KOPT-K1 (cell line): ENCODE measurements around the gene ASTE1.

Experiments
- H3K27ac ChIP-seq: fragments of 200-600 bp; sonication (generic); 2 replicates; pipeline ENCODE4 v1.5.1; 2016; ENCODE audit warnings: antibody characterized with exemption, mild to moderate bottlenecking, low read depth, low read length; ENCODE audit not compliant: poor library complexity, severe bottlenecking
- H3K36me3 ChIP-seq: fragments of 200-600 bp; sonication (generic); 2 replicates; pipeline ENCODE4 v1.5.1; 2017; ENCODE audit warnings: antibody characterized with exemption, mild to moderate bottlenecking, low read length, moderate library complexity; ENCODE audit not compliant: insufficient read depth
- H3K9me3 ChIP-seq: fragments of 200-600 bp; sonication (generic); 2 replicates; pipeline ENCODE4 v1.5.1; 2017; ENCODE audit warnings: antibody characterized with exemption, low read length, mild to moderate bottlenecking; ENCODE audit not compliant: insufficient read depth, poor library complexity, severe bottlenecking

ASTE1 gene

GRCh38 chr3:131031660-131032059 is 5.0 kb upstream of the ASTE1 start:
- Histone ChIP-seq H3K27ac (no peak overlapping the region), H3K36me3 (no peaks in the 10 kb centered on the region), H3K9me3 (no peaks in the 10 kb centered on the region)

GRCh38 chr3:131028844-131029243 is 2.2 kb upstream of the ASTE1 start:
- Histone ChIP-seq H3K36me3 (peaks cover 12% of the 10 kb centered on the region), H3K27ac (no peak overlapping the region), H3K9me3 (no peaks in the 10 kb centered on the region)

- Histone ChIP-seq H3K9me3 (no peaks in the 10 kb centered on the region), H3K36me3 (peaks cover 39% of the 10 kb centered on the region), H3K27ac (peak overlapping the region; percentile 83)
These were observed 1.1 kb downstream of the ASTE1 start for GRCh38 chr3:131025539-131025938.

DNA sequence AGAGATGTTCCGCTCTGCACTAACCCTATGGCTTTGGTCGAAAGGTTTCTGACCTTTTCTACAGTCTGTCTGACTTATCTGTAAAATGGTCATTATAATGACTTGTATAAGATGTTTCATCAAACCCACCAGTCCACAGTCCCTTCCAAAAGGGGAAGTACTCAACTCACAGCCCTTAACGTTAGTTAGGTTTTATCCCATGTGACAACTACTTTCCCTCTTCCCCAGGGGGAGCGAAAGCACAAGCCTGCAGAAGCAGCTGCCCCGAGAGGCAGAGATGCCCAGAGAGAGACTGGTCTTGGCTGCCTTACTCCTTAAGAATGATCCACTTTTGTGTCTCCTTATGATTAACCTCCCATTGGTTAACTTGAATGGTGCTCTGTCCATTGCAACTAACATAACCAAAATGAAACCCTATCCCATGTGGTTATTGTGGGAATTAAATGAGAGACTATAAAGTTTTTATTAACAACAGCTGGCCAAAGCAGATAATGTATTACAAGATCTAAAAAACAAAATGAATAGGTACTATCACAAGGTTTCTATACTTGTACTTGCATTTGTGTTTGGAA is 6.4 kb downstream of the ASTE1 start:
- Histone ChIP-seq H3K9me3 (no peaks in the 10 kb centered on the region), H3K27ac (no peak overlapping the region), H3K36me3 (peaks cover 89% of the 10 kb centered on the region)

DNA sequence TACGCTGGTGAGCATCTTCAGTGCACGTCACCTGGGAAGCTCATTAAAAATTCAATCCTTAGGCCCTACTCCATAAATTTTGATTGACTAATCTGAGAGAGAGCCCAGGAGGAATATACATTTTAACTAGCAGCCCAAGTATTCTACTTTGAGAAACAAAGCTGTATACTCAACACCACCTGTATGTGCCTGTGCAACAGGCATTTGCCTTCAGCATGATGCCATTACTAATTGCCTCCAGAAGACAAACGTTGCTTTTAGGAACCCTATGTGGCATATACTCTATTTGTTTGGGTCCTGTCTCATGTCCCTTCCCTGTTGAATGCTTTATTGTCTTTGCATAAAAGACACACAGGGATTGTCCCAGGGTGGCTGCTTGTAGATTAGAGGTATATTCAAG is 7.7 kb downstream of the ASTE1 start:
- H3K36me3 ChIP-seq, result peaks cover 90% of the 10 kb centered on the region
- H3K27ac ChIP-seq, result no peak overlapping the region
- no peaks in the 10 kb centered on the region for H3K9me3 ChIP-seq

- Histone ChIP-seq H3K9me3 (no peaks in the 10 kb centered on the region), H3K36me3 (peaks cover 97% of the 10 kb centered on the region), H3K27ac (no peak overlapping the region)
These were observed 16.9 kb downstream of the ASTE1 start for GRCh38 chr3:131009698-131010097.

DNA sequence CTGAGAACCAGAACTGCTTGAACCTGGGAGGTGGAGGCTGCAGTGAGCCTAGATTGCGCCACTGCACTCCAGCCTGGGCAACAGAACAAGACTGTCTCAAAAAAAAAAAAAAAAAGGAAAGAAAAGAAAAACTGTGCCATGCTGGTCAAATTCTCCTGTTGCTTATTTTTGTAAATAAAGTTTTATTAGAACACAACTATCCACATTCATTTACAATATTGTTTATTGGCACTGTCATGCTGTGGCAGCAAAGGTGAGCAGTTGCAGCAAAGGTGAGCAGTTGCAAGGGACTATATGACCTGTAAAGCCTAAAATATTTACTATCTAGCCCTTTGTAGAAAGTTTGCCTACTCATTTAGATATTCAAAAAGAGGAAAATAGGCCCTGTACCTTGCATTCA is 18.3 kb downstream of the ASTE1 start:
- Histone ChIP-seq H3K9me3 (no peaks in the 10 kb centered on the region), H3K36me3 (peaks cover 97% of the 10 kb centered on the region), H3K27ac (no peak overlapping the region)

GRCh38 chr3:131007782-131008181 is 18.8 kb downstream of the ASTE1 start:
- Histone ChIP-seq H3K9me3 (no peaks in the 10 kb centered on the region), H3K27ac (no peak overlapping the region), H3K36me3 (peaks cover 97% of the 10 kb centered on the region)

GRCh38 chr3:131007256-131007655 is 19.4 kb downstream of the ASTE1 start:
- Histone ChIP-seq H3K36me3 (peaks cover 97% of the 10 kb centered on the region), H3K27ac (no peak overlapping the region)

GRCh38 chr3:131004603-131005002 is 22.0 kb downstream of the ASTE1 start:
- H3K36me3 ChIP-seq, result peaks cover 93% of the 10 kb centered on the region

More at GRCh38 chr3:131007256-131007655, 19.4 kb downstream of the ASTE1 start:
- H3K9me3 ChIP-seq, result no peaks in the 10 kb centered on the region

GRCh38 chr3:131001071-131001470 is 25.6 kb downstream of the ASTE1 start:
- Histone ChIP-seq H3K27ac (no peak overlapping the region), H3K36me3 (peaks cover 94% of the 10 kb centered on the region), H3K9me3 (no peaks in the 10 kb centered on the region)

More at GRCh38 chr3:131004603-131005002, 22.0 kb downstream of the ASTE1 start:
- H3K9me3 ChIP-seq, result no peaks in the 10 kb centered on the region
- H3K27ac ChIP-seq, result no peak overlapping the region

DNA sequence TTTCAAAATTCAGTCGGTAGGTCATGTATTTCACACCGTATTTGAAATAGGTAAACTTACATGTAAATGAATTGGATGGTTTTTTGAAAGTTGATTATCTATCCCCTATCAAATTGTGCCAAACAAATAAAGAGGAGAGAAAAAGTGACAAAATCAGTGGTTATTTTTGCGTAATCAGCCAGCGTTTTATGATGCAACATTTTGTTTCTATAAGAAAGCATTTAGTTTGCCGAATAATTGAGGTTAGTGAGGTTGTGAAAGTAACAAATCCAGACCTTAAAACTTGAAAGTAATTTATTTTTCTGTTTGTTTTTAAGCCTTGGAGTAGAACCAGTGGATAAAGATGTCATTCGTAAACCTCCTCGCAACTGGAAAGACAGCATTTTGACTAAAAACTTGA is 29.3 kb downstream of the ASTE1 start:
- peaks cover 91% of the 10 kb centered on the region for H3K36me3 ChIP-seq
- H3K9me3 ChIP-seq, result no peaks in the 10 kb centered on the region
- H3K27ac ChIP-seq, result no peak overlapping the region

DNA sequence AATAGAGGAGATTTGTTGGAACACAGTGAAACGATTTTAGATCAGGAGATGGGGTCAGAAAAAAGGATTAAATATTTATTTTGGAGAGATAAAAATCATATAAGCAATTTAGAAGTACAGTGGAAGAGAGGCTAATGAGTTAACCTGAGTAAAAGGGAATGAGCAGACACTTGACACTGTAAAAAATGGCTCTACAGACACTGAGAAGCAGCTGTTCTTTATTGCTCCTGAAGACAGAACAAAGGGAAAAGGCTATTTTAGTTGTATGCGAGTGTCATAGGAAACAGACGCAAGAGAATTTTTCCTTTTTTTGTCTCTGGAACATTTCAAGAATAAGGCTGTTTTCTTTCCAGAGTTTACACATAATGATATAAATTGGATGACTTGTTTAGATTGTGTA is 34.3 kb downstream of the ASTE1 start:
- Histone ChIP-seq H3K27ac (no peak overlapping the region), H3K9me3 (no peaks in the 10 kb centered on the region), H3K36me3 (peaks cover 80% of the 10 kb centered on the region)

GRCh38 chr3:130991126-130991525 is 35.5 kb downstream of the ASTE1 start:
- peaks cover 67% of the 10 kb centered on the region for H3K36me3 ChIP-seq
- no peak overlapping the region for H3K27ac ChIP-seq

GRCh38 chr3:130990282-130990681 is 36.3 kb downstream of the ASTE1 start:
- Histone ChIP-seq H3K36me3 (peaks cover 59% of the 10 kb centered on the region), H3K9me3 (no peaks in the 10 kb centered on the region), H3K27ac (no peak overlapping the region)

More at GRCh38 chr3:130991126-130991525, 35.5 kb downstream of the ASTE1 start:
- H3K9me3 ChIP-seq, result no peaks in the 10 kb centered on the region

GRCh38 chr3:130981469-130981868 is 45.2 kb downstream of the ASTE1 start:
- H3K36me3 ChIP-seq, result peaks cover 70% of the 10 kb centered on the region
- no peak overlapping the region for H3K27ac ChIP-seq
- no peaks in the 10 kb centered on the region for H3K9me3 ChIP-seq
